CD4-positive, CD25-positive, alpha-beta regulatory T cell (primary cell): ENCODE data around the gene TH. TPM values are rescaled to one million over a fixed set of nuclear protein-coding genes. Genes with fewer than 3 reads are reported as not detected.
A peak's percentile ranks its signal among the peaks of the same experiment; 100 is the strongest.

Source experiments
- ATAC-seq, 2 donors: fragments of 150-1000 bp; cut with Tn5 transposase; one replicate each; pipeline ENCODE4 v1.10.0; 2021; ENCODE audit warnings: low read depth in 2 of 2, moderate number of reproducible peaks in 2 of 2, moderate library complexity in 1 of 2
- DNase-seq, 3 donors: peaks; one replicate each; pipeline versions ENCODE4 v3.0.0 to v3.0.0-alpha.2; 2012 to 2022; ENCODE audit warnings: mixed read lengths in 1 of 3
- H3K27ac ChIP-seq: one replicate; pipeline ENCODE4 v1.7.0; 2013; ENCODE audit warnings: mild to moderate bottlenecking, low read length; ENCODE audit not compliant: insufficient read depth, poor library complexity, severe bottlenecking
- H3K27me3 ChIP-seq: one replicate; pipeline ENCODE4 v1.7.0; 2013; ENCODE audit warnings: low read length; ENCODE audit not compliant: control insufficient read depth, insufficient read depth
- H3K36me3 ChIP-seq: one replicate; pipeline ENCODE4 v1.7.0; 2013; ENCODE audit warnings: mild to moderate bottlenecking, low read length, moderate library complexity; ENCODE audit not compliant: control insufficient read depth, insufficient read depth
- H3K4me1 ChIP-seq: 2 replicates; pipeline ENCODE4 v1.7.0; 2013; ENCODE audit warnings: mild to moderate bottlenecking, low read length; ENCODE audit not compliant: insufficient read depth, control insufficient read depth, poor library complexity, severe bottlenecking
- H3K4me3 ChIP-seq: one replicate; pipeline ENCODE4 v1.7.0; 2013; ENCODE audit warnings: low read depth, mild to moderate bottlenecking, low read length, moderate library complexity
- H3K9me3 ChIP-seq, 2 experiments: 1 replicate in 1 of 2; 2 replicates in 1 of 2; pipeline ENCODE4 v1.7.0; 2013; ENCODE audit warnings: low read length in 2 of 2, mild to moderate bottlenecking in 1 of 2, moderate library complexity in 1 of 2; ENCODE audit not compliant: control insufficient read depth in 2 of 2
- H3K27ac Mint-ChIP-seq, 3 donors: one replicate each; pipeline ENCODE4 v1.8.0; 2020 to 2022; ENCODE audit warnings: mild to moderate bottlenecking in 3 of 3, mixed read lengths in 3 of 3, moderate library complexity in 2 of 3
- H3K27me3 Mint-ChIP-seq: one replicate; pipeline ENCODE4 v1.8.0; 2022; ENCODE audit warnings: mild to moderate bottlenecking, mixed read lengths
- H3K36me3 Mint-ChIP-seq: one replicate; pipeline ENCODE4 v1.8.0; 2020; ENCODE audit warnings: mixed read lengths
- H3K4me1 Mint-ChIP-seq, 4 donors: one replicate each; pipeline ENCODE4 v1.8.0; 2020 to 2022; ENCODE audit warnings: mixed read lengths in 4 of 4, mild to moderate bottlenecking in 1 of 4
- H3K4me3 Mint-ChIP-seq, 4 donors: one replicate each; pipeline ENCODE4 v1.8.0; 2020 to 2022; ENCODE audit warnings: mild to moderate bottlenecking in 4 of 4, mixed read lengths in 4 of 4, moderate library complexity in 3 of 4
- H3K9me3 Mint-ChIP-seq, 7 donors: one replicate each; pipeline ENCODE4 v1.8.0; 2020 to 2022; ENCODE audit warnings: mixed read lengths in 7 of 7, mild to moderate bottlenecking in 3 of 7, moderate library complexity in 2 of 7
- polyA plus RNA-seq, 4 donors: library from polyadenylated mRNA; unstranded; fragments of 300-500 nt; fragmentation: Illumina TruSeq; gene quantifications; one replicate each; pipeline ENCODE4 v1.2.3, GENCODE V29; 2021
- total RNA-seq: library from RNA; stranded (reverse); gene quantifications from one replicate; pipeline ENCODE4 v1.2.3, GENCODE V29; 2022

Gene TH
- total and polyA plus RNA-seq, 5 donors from 2014 or later: not detected

DNA sequence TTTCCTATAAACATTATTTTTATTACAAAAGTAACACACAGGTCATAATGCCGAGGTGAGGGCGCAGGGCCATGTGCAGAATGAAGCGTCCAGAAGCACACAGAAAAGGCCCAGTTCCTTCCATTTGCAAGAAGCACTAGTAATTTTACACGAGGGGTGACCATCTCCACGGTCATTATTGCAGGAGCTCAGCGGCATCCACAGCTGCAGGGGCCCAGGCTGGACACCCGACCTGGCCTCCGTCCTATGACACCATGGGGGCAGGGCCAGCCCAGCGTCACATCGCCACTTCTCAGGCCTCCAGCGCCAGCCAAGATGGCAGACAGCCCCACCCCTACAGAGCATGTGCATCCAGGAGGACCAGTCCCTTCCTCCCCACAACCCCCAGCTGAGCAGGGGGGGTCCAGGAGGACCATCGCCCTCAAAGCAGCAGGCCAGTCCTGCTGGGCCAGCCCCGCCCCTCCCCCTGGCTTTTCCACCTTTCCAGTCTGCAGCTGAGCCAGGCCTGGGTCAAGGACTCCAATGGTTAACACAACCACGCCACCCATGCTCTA is 35.9 kb downstream of the TH start:
- Histone ChIP-seq H3K36me3 (no peaks in the 10 kb centered on the region), H3K27me3 (no peaks in the 10 kb centered on the region), H3K4me3 (no peak overlapping the region), H3K4me1 (peaks cover 15% of the 10 kb centered on the region), H3K9me3 (no peaks in the 10 kb centered on the region), H3K27ac (no peak overlapping the region)
- DNase-seq: no peak
- Mint-ChIP-seq H3K4me1 (peaks cover 0 to 8% (median 0%) of the 10 kb centered on the region in 4 donors), H3K27me3 (peaks cover 32% of the 10 kb centered on the region), H3K36me3 (no peaks in the 10 kb centered on the region), H3K27ac (no peak overlapping the region), H3K4me3 (no peak overlapping the region), H3K9me3 (peaks cover 0 to 4% (median 0%) of the 10 kb centered on the region in 7 donors)
- no peak for ATAC-seq

DNA sequence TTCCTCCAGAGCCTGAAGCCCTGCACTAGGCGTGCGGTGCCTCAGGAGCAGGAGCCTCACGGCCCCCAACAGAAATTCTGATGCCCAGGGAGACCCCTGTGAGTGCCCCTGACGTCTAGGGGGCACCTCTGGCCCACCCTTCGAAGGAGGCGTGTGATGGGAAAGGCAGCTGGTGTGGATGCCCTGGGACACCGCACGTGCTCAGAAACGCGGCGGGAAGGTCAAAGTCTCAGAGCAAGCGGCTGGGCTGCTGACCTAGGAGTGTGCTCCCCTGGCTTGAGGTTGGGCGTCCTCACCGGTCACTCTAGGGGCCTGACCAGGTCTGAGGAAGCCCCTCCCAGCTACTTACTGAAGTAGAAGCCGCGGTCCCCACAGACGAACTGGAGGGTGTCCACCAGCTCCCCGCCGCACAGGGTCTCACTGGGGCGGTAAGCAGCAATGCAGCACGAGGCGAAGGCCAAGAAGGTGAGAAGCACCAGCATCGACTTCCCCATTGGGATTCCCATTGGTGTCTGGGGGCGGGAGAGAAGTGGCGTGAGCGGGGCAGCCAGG is 36.5 kb downstream of the TH start:
- Histone ChIP-seq H3K27me3 (no peaks in the 10 kb centered on the region), H3K9me3 (no peaks in the 10 kb centered on the region), H3K4me3 (no peak overlapping the region), H3K27ac (no peak overlapping the region), H3K4me1 (peaks cover 15% of the 10 kb centered on the region), H3K36me3 (no peaks in the 10 kb centered on the region)
- H3K36me3 Mint-ChIP-seq: no peaks in the 10 kb centered on the region
- DNase-seq: no peak
- H3K27ac Mint-ChIP-seq: no peak overlapping the region
- peaks cover 32% of the 10 kb centered on the region for H3K27me3 Mint-ChIP-seq
- no peak for ATAC-seq
- peak overlapping the region in 1 of 4 donors; percentile 38 for H3K4me3 Mint-ChIP-seq
- peaks cover 0 to 8% (median 0%) of the 10 kb centered on the region in 4 donors for H3K4me1 Mint-ChIP-seq
- H3K9me3 Mint-ChIP-seq: peaks cover 0 to 4% (median 0%) of the 10 kb centered on the region in 7 donors

DNA sequence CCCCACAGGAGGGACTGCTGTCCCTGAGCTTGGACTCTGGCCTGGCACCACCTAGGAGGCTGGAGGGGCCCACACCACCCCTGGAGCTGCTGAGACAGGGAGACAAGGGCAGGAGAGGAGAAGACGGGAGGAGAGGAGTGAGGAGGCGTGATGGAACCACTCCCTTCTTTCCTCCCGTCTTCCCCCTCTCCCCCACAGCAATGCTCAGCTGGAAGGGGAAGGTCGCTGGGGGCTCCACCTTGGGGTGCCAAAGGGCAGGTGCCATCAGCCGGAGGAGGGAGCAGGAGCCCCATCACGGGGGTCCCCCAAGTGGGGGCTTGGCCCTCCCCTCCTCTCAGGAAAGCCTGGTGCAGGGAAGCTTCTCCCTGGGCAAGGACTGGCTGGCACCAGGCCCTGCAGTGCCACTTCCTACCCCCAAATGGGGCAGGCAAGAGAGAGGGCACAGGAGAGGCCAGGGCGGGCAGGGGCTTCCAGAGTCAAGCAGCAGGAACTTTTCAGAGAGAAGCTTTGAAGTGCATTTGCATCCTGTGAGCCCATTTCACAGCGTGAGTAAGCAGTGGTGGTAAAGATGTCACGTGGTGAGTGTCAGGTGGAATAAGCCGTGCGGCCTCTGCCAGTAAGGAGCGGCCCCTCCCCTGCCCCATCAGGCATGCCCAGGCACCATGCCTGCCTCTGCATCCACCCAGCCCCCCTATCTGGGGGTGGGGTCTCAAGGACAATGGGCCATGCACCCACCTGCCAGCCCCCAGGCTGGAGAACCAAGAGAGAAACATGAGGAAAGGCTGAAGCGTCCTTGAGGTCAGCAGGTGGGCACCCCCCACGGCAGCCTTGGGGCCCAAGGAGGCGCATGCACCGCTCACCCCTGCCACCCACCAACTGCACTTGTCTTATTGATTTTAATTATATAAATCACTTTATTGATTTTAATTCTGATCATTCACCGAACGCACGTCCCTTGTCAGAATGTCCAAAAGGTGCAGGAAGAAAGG is 37.3 kb downstream of the TH start:
- H3K4me3 Mint-ChIP-seq: no peak overlapping the region

DNA sequence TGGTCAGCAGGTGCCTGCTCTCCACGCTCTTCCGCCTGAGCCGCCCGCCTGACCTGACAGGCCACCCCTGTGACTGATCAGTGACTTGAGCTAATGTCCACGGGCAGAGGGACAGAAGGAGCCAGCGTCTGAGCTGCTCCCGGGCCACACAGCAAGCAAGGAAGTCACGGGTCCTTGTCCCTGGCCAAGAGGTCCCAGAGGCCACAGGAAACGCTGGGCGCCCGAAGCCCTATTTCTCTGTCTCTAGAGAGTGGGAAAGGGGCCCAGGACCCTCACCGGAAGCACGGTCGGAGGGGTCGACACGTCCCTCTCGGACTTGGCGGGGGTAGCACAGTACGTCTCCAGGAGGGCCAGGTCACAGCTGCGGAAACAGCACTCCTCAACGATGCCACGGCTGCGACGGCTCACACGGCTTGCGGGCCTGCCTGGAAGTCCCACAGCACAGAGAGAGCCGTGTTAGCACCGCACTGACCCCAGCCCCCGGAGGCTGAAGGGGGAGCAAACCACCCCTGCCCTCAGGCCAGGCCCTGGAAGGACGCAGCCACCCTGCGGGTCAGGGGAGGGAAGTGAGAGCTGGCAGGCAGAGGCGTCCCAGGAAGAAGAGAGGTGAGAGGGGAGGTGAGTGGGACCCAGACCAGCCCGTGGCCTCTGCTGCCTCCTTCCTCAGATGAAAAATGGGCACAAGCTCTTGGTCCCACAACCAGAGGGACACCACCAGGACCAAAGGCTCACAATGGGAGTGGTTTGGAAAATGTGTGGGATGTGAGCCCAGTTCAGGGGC is 38.2 kb downstream of the TH start:
- Mint-ChIP-seq H3K4me3 (no peak overlapping the region), H3K9me3 (peaks cover 0 to 4% (median 0%) of the 10 kb centered on the region in 7 donors), H3K4me1 (peaks cover 0 to 6% (median 0%) of the 10 kb centered on the region in 4 donors), H3K36me3 (no peaks in the 10 kb centered on the region), H3K27me3 (peaks cover 32% of the 10 kb centered on the region), H3K27ac (no peak overlapping the region)
- H3K4me3 ChIP-seq: no peak overlapping the region
- H3K27ac ChIP-seq: no peak overlapping the region
- no peak for ATAC-seq
- no peaks in the 10 kb centered on the region for H3K36me3 ChIP-seq
- peaks cover 9% of the 10 kb centered on the region for H3K4me1 ChIP-seq
- no peaks in the 10 kb centered on the region for H3K9me3 ChIP-seq
- no peak for DNase-seq
- H3K27me3 ChIP-seq: no peaks in the 10 kb centered on the region

More for the DNA sequence above, 37.3 kb downstream of the TH start:
- no peaks in the 10 kb centered on the region for H3K9me3 ChIP-seq
- H3K27ac Mint-ChIP-seq: no peak overlapping the region
- ATAC-seq (no peak), DNase-seq (no peak)
- peaks cover 0 to 6% (median 0%) of the 10 kb centered on the region in 4 donors for H3K4me1 Mint-ChIP-seq
- peaks cover 0 to 4% (median 0%) of the 10 kb centered on the region in 7 donors for H3K9me3 Mint-ChIP-seq
- no peaks in the 10 kb centered on the region for H3K36me3 ChIP-seq
- H3K4me1 ChIP-seq: peaks cover 15% of the 10 kb centered on the region
- no peaks in the 10 kb centered on the region for H3K27me3 ChIP-seq
- H3K27me3 Mint-ChIP-seq: peaks cover 32% of the 10 kb centered on the region
- no peak overlapping the region for H3K4me3 ChIP-seq
- no peaks in the 10 kb centered on the region for H3K36me3 Mint-ChIP-seq
- no peak overlapping the region for H3K27ac ChIP-seq

DNA sequence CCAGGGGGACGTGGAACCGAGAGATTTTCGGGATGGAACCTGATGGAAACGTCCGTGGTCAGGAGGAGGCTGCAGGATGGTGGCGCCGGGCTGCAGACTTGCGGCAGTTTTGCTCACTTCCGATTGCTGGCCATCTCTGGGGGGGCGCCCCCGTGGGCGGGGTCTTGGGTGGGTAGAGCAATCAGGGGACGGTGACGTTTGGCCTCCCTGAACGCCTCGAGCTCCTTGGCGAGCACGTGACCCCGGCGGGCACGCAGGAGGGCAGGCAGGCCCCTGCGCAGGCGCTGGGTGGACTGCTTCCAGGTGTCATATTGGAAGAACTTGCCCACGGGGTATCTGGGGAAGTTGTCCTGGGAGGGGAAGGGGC is 38.8 kb downstream of the TH start:
- ATAC-seq: no peak
- DNase-seq: no peak
- Mint-ChIP-seq H3K9me3 (peaks cover 0 to 2% (median 0%) of the 10 kb centered on the region in 7 donors), H3K36me3 (no peaks in the 10 kb centered on the region), H3K27ac (no peak overlapping the region), H3K27me3 (peaks cover 32% of the 10 kb centered on the region), H3K4me1 (peaks cover 0 to 4% (median 0%) of the 10 kb centered on the region in 4 donors), H3K4me3 (no peak overlapping the region)
- Histone ChIP-seq H3K4me1 (peaks cover 5% of the 10 kb centered on the region), H3K4me3 (no peak overlapping the region), H3K27ac (no peak overlapping the region), H3K9me3 (no peaks in the 10 kb centered on the region), H3K27me3 (no peaks in the 10 kb centered on the region), H3K36me3 (no peaks in the 10 kb centered on the region)

DNA sequence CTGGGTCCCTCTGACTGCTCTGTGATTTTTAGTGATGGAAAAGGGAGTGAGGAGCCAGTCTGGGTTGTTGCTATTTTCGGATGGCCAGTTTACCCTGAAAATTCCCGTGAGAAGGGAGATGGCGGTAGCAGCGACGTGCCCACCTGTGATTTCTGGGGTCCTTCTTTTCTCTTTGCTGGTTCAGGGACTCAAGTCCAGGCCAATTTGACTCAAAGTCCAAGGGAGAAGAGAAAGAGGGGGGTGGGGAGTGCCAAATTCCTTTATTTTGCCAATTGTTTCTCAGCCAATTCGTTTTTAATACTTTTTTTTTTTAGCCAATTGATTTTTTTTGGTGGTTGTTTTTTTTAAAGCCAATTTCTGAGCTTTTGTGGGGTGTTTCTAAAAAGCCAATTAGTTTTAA is 39.4 kb downstream of the TH start:
- Histone ChIP-seq H3K27ac (no peak overlapping the region), H3K27me3 (no peaks in the 10 kb centered on the region), H3K4me3 (no peak overlapping the region), H3K36me3 (no peaks in the 10 kb centered on the region), H3K4me1 (peaks cover 2% of the 10 kb centered on the region), H3K9me3 (no peaks in the 10 kb centered on the region)
- Mint-ChIP-seq H3K9me3 (peaks cover 0 to 4% (median 0%) of the 10 kb centered on the region in 7 donors), H3K27me3 (peaks cover 30% of the 10 kb centered on the region), H3K4me3 (no peak overlapping the region), H3K36me3 (no peaks in the 10 kb centered on the region), H3K4me1 (no peaks in the 10 kb centered on the region), H3K27ac (no peak overlapping the region)
- no peak for DNase-seq
- ATAC-seq: no peak

DNA sequence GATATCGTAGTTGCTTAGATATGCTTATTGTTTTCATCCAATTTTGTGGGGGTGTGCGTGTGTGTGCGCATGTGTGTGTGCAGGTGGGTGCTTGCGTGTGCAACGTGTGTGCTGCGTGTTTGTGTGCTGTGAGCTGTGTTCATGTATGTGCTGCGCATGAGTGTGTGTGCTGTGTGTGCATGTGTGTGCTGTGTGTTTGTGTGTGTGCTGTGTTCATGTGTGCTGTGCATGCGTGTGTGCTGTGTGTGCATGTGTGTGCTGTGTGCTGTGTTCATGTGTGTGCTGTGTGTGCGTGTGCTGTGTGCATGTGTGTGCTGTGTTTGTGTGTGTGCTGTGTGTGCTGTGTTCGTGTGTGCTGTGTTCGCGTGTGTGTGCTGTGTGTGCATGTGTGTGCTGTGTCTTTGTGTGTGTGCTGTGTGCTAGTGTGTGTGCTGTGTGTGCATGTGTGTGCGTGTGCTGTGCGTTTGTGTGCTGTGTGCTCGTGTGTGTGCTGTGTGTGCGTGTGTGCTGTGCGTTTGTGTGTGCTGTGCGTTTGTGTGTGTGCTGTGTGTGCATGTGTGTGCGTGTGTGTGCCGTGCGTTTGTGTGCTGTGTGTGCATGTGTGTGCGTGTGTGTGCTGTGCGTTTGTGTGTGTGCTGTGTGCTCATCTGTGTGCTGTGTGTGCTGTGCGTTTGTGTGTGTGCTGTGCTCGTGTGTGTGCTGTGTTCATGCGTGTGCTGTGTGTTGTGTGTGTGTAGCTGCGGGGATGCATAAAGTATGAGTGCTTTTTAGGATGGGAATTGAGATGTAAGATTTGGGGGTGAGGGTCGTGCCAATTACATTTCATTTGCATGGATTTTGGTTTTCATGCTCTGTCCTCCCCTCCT is 40.0 kb downstream of the TH start:
- Histone ChIP-seq H3K36me3 (no peaks in the 10 kb centered on the region), H3K4me3 (no peak overlapping the region), H3K27me3 (no peaks in the 10 kb centered on the region), H3K27ac (no peak overlapping the region), H3K4me1 (no peaks in the 10 kb centered on the region), H3K9me3 (no peaks in the 10 kb centered on the region)
- H3K4me1 Mint-ChIP-seq: no peaks in the 10 kb centered on the region
- no peak overlapping the region for H3K4me3 Mint-ChIP-seq
- H3K9me3 Mint-ChIP-seq: peaks cover 0 to 4% (median 0%) of the 10 kb centered on the region in 7 donors
- DNase-seq: no peak
- ATAC-seq: no peak
- H3K27ac Mint-ChIP-seq: no peak overlapping the region
- H3K36me3 Mint-ChIP-seq: no peaks in the 10 kb centered on the region
- peaks cover 26% of the 10 kb centered on the region for H3K27me3 Mint-ChIP-seq
